ENCODE measurements around the gene MRPS22.

DNA sequence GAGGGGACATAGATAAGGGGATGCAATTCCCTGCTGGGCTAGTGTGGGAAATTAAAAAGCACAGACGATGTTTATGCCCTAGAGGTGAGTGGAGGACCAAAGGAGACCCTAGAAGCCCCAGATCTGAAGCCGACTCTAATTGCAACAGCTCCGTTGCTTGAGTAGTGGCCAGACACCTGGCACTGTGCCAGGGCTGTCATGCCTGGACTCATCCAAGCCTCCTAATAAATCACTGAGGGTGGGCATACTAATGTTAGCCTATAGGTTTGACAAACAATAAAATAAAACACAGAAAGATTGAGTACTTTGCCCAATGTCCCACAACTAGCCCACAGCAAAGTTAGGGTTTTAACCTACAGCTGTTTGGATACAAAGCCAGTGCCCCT lies 25.4 kb upstream of the MRPS22 start:
- TF ChIP-seq, protein P1, sequence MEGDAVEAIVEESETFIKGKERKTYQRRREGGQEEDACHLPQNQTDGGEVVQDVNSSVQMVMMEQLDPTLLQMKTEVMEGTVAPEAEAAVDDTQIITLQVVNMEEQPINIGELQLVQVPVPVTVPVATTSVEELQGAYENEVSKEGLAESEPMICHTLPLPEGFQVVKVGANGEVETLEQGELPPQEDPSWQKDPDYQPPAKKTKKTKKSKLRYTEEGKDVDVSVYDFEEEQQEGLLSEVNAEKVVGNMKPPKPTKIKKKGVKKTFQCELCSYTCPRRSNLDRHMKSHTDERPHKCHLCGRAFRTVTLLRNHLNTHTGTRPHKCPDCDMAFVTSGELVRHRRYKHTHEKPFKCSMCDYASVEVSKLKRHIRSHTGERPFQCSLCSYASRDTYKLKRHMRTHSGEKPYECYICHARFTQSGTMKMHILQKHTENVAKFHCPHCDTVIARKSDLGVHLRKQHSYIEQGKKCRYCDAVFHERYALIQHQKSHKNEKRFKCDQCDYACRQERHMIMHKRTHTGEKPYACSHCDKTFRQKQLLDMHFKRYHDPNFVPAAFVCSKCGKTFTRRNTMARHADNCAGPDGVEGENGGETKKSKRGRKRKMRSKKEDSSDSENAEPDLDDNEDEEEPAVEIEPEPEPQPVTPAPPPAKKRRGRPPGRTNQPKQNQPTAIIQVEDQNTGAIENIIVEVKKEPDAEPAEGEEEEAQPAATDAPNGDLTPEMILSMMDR (IDR thresholded peaks at IDR 0.05; ENCODE audit: control extremely low read depth in 1 of 3, insufficient read depth in 1 of 3, low read depth in 1 of 3, low read length in 3 of 3), result no peak
- TF ChIP-seq GABPA (IDR thresholded peaks at IDR 0.05; ENCODE audit: borderline replicate concordance, insufficient read depth, low read length) (no peak), POLR2A (IDR thresholded peaks at IDR 0.05; ENCODE audit: control extremely low read depth in 1 of 2, low read depth in 2 of 2, low read length in 2 of 2) (no peak), NRF1 (IDR thresholded peaks at IDR 0.05; ENCODE audit: low read depth, low read length) (no peak), EZH2 (IDR thresholded peaks at IDR 0.05; ENCODE audit: low read depth, low read length, severe bottlenecking) (no peak), ZNF274 (IDR thresholded peaks at IDR 0.05; ENCODE audit: borderline replicate concordance, extremely low read depth, low read length) (no peak), JUND (IDR thresholded peaks at IDR 0.05; ENCODE audit: low read length) (no peak), POLR2AphosphoS5 (IDR thresholded peaks at IDR 0.05; ENCODE audit: low read depth, low read length) (no peak), SRF (IDR thresholded peaks at IDR 0.05; ENCODE audit: low read depth, low read length) (no peak), CEBPB (IDR thresholded peaks at IDR 0.05; ENCODE audit: low read depth, low read length) (no peak)
- TF ChIP-seq, protein P2, sequence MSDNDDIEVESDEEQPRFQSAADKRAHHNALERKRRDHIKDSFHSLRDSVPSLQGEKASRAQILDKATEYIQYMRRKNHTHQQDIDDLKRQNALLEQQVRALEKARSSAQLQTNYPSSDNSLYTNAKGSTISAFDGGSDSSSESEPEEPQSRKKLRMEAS (IDR thresholded peaks at IDR 0.05), result no peak
- TF ChIP-seq, protein P3, sequence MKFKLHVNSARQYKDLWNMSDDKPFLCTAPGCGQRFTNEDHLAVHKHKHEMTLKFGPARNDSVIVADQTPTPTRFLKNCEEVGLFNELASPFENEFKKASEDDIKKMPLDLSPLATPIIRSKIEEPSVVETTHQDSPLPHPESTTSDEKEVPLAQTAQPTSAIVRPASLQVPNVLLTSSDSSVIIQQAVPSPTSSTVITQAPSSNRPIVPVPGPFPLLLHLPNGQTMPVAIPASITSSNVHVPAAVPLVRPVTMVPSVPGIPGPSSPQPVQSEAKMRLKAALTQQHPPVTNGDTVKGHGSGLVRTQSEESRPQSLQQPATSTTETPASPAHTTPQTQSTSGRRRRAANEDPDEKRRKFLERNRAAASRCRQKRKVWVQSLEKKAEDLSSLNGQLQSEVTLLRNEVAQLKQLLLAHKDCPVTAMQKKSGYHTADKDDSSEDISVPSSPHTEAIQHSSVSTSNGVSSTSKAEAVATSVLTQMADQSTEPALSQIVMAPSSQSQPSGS (IDR thresholded peaks at IDR 0.05; ENCODE audit: low read length), result no peak

Data from H1 (cell line).